Stomach (tissue), 9 donors: ENCODE results near the gene MRPS6. TPM values are rescaled to one million over a fixed set of nuclear protein-coding genes. Genes with fewer than 3 reads are reported as not detected.

Experiments
- DNase-seq, 2 donors: peaks; one replicate each; pipeline versions ENCODE4 v3.0.0 to v3.0.0-alpha.2; 2013 to 2019
- H3K27ac ChIP-seq, 5 donors: fragments of 200-600 bp in 4 of 5; sonication (generic) in 4 of 5; one replicate each; pipeline ENCODE4 v1.5.1; 2013 to 2019; ENCODE audit warnings: mild to moderate bottlenecking in 1 of 5, moderate library complexity in 1 of 5
- H3K27me3 ChIP-seq, 3 donors: fragments of 200-600 bp; sonication (generic); one replicate each; pipeline ENCODE4 v1.5.1; 2017 to 2019; ENCODE audit warnings: mixed run types in 1 of 3
- H3K36me3 ChIP-seq, 4 donors: fragments of 200-600 bp; sonication (generic); 1 replicate in 3 of 4; 2 replicates in 1 of 4; pipeline ENCODE4 v1.5.1; 2016 to 2019
- H3K4me1 ChIP-seq, 4 donors: fragments of 200-600 bp; sonication (generic); one replicate each; pipeline ENCODE4 v1.5.1; 2016 to 2019
- H3K4me3 ChIP-seq, 4 donors: fragments of 200-600 bp; sonication (generic) in 3 of 4; one replicate each; pipeline ENCODE4 v1.5.1; 2016 to 2019; ENCODE audit warnings: mild to moderate bottlenecking in 1 of 4
- H3K9me3 ChIP-seq, 4 donors: fragments of 200-600 bp; sonication (generic); one replicate each; pipeline ENCODE4 v1.5.1; 2016 to 2019
- EP300 ChIP-seq: sonication (generic); formaldehyde crosslinking; IDR thresholded peaks from one replicate; pipeline ENCODE4 v1.6.1; 2017; ENCODE audit warnings: antibody characterized with exemption
- POLR2A ChIP-seq, 4 donors: fragments of 450-650 bp; IDR thresholded peaks; one replicate each; pipeline ENCODE4 v1.6.1; 2016; ENCODE audit warnings: antibody characterized with exemption in 4 of 4, control low read depth in 2 of 4, mild to moderate bottlenecking in 1 of 4, moderate library complexity in 1 of 4
- POLR2AphosphoS5 ChIP-seq, 3 donors: sonication (generic); formaldehyde crosslinking; IDR thresholded peaks; one replicate each; pipeline ENCODE4 v1.6.1; 2016; ENCODE audit warnings: antibody characterized with exemption in 3 of 3
- WGBS, 5 donors: extraction: QIAGEN DNeasy Blood & Tissue Kit in 3 of 5; methylation state at CpG; one replicate each; pipeline versions ENCODE4 v1.1.5 to v1.1.7; 2013 to 2018; 5-methylcytosine and 5-hydroxymethylcytosine counted together
- intact Hi-C: fragments of 100-400 bp; cut with DNase I; formaldehyde crosslinking; loops from one replicate; pipeline ENCODE4 v1.15.1; 2023; ENCODE audit warnings: low total_unique reads
- polyA plus RNA-seq, 3 donors: library from polyadenylated mRNA; stranded (reverse); fragments of 200-250 nt; gene quantifications; one replicate each; pipeline ENCODE4 v1.2.3, GENCODE V29; 2013
- total RNA-seq, 5 donors: library from RNA; depleted of rRNA; stranded (reverse); fragments of >200 nt; gene quantifications; one replicate each; pipeline versions ENCODE4 v1.1.0 to v1.2.3, GENCODE V29; 2014 to 2016
- TF ChIP-seq, protein P1 (sequence below), 7 experiments: fragments of 450-650 bp in 4 of 7; fragments of 200-600 bp in 3 of 7; sonication (generic) in 3 of 7; IDR thresholded peaks; one replicate each; pipeline ENCODE4 v1.5.1; 2016 to 2019; ENCODE audit warnings: antibody characterized with exemption in 7 of 7, control low read depth in 2 of 7, mild to moderate bottlenecking in 1 of 7
- donor health status: healthy with polysubstance abuse.
- donor health status: Bipolar disorder and iron deficiency.
- donor health status: healthy.

Gene MRPS6
- total and polyA plus RNA-seq, 8 donors: 21.3 to 219 (median 51.3) TPM

DNA sequence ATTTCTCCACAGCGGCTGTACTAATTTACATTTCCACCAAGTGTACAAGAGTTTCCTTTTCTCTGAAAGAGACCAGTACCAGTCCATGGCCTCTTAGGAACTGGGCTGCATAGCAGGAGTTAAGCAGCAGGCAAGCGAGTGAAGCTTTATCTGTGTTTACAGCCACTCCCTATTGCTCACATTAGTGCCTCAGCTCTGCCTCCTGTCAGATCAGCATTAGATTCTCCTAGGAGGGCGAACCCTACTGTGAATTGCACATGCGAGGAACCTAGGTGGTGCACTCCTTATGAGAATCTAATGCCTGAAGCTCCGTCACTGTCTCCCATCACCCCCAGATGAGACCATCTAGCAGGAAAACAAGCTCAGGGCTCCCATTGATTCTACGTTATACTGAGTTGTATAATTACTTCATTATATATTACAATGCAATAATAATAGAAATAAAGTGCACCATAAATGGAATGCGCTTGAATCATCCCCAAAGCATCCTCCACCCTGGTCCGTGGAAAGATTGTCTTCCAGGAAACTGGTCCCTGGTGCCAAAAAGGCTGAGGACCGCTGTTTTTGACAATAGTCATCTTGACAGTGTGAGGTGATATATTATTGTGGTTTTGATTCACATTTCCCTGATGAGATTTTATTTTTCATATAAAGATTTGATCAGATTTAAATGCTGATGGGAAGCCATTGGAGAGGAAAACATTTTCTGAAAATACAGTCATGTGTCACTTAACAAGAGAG is 45.5 kb upstream of the MRPS6 start:
- WGBS, 5 donors: 50 to 66% (median 61%) methylated on average over 9 of the region's 9 CpGs
- TF ChIP-seq POLR2AphosphoS5 (IDR thresholded peaks at IDR 0.05) (peak in 1 of 3 donors; percentile 8), EP300 (no peak), POLR2A (IDR thresholded peaks at IDR 0.05) (no peak)
- TF ChIP-seq, protein P1, sequence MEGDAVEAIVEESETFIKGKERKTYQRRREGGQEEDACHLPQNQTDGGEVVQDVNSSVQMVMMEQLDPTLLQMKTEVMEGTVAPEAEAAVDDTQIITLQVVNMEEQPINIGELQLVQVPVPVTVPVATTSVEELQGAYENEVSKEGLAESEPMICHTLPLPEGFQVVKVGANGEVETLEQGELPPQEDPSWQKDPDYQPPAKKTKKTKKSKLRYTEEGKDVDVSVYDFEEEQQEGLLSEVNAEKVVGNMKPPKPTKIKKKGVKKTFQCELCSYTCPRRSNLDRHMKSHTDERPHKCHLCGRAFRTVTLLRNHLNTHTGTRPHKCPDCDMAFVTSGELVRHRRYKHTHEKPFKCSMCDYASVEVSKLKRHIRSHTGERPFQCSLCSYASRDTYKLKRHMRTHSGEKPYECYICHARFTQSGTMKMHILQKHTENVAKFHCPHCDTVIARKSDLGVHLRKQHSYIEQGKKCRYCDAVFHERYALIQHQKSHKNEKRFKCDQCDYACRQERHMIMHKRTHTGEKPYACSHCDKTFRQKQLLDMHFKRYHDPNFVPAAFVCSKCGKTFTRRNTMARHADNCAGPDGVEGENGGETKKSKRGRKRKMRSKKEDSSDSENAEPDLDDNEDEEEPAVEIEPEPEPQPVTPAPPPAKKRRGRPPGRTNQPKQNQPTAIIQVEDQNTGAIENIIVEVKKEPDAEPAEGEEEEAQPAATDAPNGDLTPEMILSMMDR (IDR thresholded peaks at IDR 0.05): no peak
- peak in 1 of 2 donors; percentile 51 for DNase-seq
- peaks cover 0 to 22% (median 10%) of the 10 kb centered on the region in 4 donors for H3K4me1 ChIP-seq
- H3K9me3 ChIP-seq: no peaks in the 10 kb centered on the region
- no peak overlapping the region for H3K4me3 ChIP-seq
- intact Hi-C loops: no loop called here
- no peaks in the 10 kb centered on the region for H3K27me3 ChIP-seq
- no peak overlapping the region for H3K27ac ChIP-seq
- no peaks in the 10 kb centered on the region for H3K36me3 ChIP-seq

DNA sequence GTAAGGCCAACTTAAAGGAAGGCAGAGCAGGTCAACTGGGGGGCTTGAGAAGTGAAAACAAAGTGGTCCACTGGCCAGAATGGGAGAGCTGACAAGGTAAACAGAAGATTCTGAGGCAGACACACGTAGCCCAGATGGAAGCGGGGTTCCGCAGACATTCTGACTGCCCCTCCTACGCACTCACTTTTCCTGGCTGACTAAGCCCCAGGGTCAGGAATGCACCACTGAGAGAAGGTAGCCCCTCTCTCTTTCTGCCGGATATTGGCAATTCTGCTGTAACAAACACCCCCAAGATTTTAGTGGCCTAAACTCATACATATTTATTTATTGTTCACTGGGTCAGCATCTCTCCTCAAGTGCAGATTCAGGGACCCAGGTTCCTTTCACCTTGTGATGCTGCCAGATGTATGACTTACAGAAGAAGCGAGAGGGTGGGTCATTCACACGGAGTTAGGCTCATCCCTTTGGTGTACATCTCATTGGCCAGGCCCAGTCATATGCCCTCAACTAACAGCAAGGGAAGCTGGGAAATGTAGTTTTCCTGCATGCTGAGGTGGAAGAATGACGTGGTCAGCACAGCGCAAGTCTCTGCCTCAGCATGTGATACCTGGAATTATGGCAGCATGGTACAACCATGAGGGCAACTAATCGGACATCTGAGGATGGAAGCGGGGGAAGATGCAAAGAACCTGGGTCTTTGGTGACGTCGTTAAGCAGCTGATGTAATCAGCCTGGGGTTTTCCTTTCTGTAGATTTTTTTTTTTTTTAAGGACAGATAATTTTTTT is 43.4 kb upstream of the MRPS6 start:
- intact Hi-C loops: no loop called here
- no peak overlapping the region for H3K27ac ChIP-seq
- H3K36me3 ChIP-seq: no peaks in the 10 kb centered on the region
- WGBS, 5 donors: 48 to 54% (median 49%) methylated on average over 13 of the region's 13 CpGs
- no peaks in the 10 kb centered on the region for H3K27me3 ChIP-seq
- no peak for TF ChIP-seq EP300
- TF ChIP-seq, protein P1 (IDR thresholded peaks at IDR 0.05): no peak
- peak in 1 of 3 donors; percentile 6 for TF ChIP-seq POLR2AphosphoS5 (IDR thresholded peaks at IDR 0.05)
- TF ChIP-seq POLR2A (IDR thresholded peaks at IDR 0.05): no peak
- no peak overlapping the region for H3K4me3 ChIP-seq
- no peaks in the 10 kb centered on the region for H3K9me3 ChIP-seq
- peaks cover 0 to 6% (median 2%) of the 10 kb centered on the region in 4 donors for H3K4me1 ChIP-seq
- peak; percentile 33 to 85 for DNase-seq

DNA sequence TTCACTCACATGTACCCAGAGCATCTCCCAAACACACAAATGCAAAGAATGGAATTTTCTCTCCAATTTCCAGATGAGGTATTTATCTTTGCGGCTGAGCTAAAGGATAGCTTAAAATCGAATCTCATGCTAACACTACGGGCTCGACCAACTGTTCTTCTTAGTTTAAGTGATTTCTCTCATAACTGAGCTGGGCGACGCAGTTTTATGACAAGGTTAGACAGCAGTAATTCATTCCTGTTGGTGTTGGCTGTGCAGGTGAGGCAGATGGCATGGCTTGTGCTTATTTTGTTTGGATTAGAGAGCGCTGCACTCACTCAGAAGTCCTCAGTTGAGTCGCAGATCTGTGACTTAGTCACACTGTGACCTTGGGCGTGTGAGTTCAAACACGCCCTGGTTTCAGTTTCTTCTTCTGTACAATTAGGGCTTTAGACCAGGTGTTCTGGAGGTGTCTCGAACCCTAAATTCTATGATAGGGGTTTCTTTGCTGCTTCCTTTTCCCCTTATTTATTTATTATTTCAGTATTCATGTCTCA is 41.5 kb upstream of the MRPS6 start:
- peak in 1 of 2 donors; percentile 60 for DNase-seq
- Histone ChIP-seq H3K27ac (no peak overlapping the region), H3K9me3 (no peaks in the 10 kb centered on the region), H3K27me3 (peaks cover 0 to 6% (median 0%) of the 10 kb centered on the region in 3 donors), H3K4me1 (peaks cover 0 to 6% (median 0%) of the 10 kb centered on the region in 4 donors), H3K36me3 (no peaks in the 10 kb centered on the region), H3K4me3 (no peak overlapping the region)
- 74 to 83% (median 76%) methylated on average over 11 of the region's 11 CpGs for WGBS, 5 donors
- TF ChIP-seq, protein P1 (IDR thresholded peaks at IDR 0.05): no peak
- no peak for TF ChIP-seq EP300
- no peak for TF ChIP-seq POLR2A (IDR thresholded peaks at IDR 0.05)
- no peak for TF ChIP-seq POLR2AphosphoS5 (IDR thresholded peaks at IDR 0.05)
- intact Hi-C loops: no loop called here

DNA sequence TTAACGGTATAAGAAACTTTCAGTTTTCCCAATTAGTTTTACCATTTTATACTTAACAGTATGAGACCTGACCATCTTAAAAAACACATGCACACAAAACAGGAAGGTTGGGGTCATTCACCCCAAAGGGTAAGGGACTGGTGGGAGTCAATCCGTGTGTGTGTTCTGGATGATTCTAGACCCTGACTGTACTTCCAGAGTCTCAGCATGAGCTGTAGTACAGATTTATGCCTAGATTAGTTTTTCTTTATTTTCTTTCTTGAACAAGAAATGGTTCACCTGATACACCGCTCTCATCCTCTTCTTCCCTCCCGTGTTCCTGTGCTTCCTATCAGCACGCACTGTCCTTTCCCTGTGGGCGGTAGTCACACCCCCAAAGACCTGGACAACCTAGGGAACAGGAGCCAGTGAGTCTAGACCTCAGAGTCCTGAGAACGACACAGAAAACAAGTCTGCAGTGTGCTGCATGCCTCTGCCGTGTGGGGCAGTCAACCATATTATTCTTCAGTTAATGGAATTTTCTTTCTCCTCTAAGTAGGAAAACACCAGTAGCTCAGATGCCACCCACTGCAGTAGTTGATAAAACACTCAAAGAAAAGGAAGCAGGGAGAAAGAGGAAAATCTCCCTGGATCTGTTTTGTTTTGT is 38.9 kb upstream of the MRPS6 start:
- peaks cover 0 to 6% (median 0%) of the 10 kb centered on the region in 3 donors for H3K27me3 ChIP-seq
- 62 to 74% (median 65%) methylated on average over 8 of the region's 8 CpGs for WGBS, 5 donors
- H3K4me3 ChIP-seq: no peak overlapping the region
- TF ChIP-seq EP300: no peak
- TF ChIP-seq, protein P1 (IDR thresholded peaks at IDR 0.05): no peak
- no peak for TF ChIP-seq POLR2A (IDR thresholded peaks at IDR 0.05)
- no peak for TF ChIP-seq POLR2AphosphoS5 (IDR thresholded peaks at IDR 0.05)
- H3K9me3 ChIP-seq: no peaks in the 10 kb centered on the region
- H3K4me1 ChIP-seq: peaks cover 0 to 6% (median 0%) of the 10 kb centered on the region in 4 donors
- intact Hi-C loops: no loop called here
- H3K36me3 ChIP-seq: no peaks in the 10 kb centered on the region
- no peak for DNase-seq
- no peak overlapping the region for H3K27ac ChIP-seq
